ENCODE data around the gene SNRPD1. TPM values are rescaled to one million over a fixed set of nuclear protein-coding genes. Genes with fewer than 3 reads are reported as not detected.

Gene SNRPD1
- total and polyA plus RNA-seq, 2 experiments from 2014 or later: 35.7 to 700 TPM

Small RNA genes within 50 kb of the gene (microRNA-seq; reads per million reads assigned to microRNA genes)
- not detected for gene MIR320C1

Small RNA genes within 50 kb of the gene (small RNA-seq; reads per million reads assigned to genes)
- gene MIR320C1 (ENCODE audit: low replicate concordance): not detected

Other genes starting within 250 kb of the SNRPD1 start
- gene ESCO1, start 11.6 kb upstream of the SNRPD1 start, total RNA-seq (2014; rRNA removed; shearing (Covaris generic)): 56.1 and 56.8 TPM in 2 replicates
- 36.1 and 50.4 TPM in 2 replicates for gene ESCO1, start 11.6 kb upstream of the SNRPD1 start, polyA plus RNA-seq (2016; fragmentation: Nextera tagmentation; extraction: Ambion mirVana)
- gene ABHD3, start 92.5 kb downstream of the SNRPD1 start, total RNA-seq (2014; rRNA removed; shearing (Covaris generic)): 12.7 and 16.2 TPM in 2 replicates
- gene ABHD3, start 92.5 kb downstream of the SNRPD1 start, polyA plus RNA-seq (2016; fragmentation: Nextera tagmentation; extraction: Ambion mirVana): 18.7 and 19.9 TPM in 2 replicates
- 56.7 and 59.0 TPM in 2 replicates for gene MIB1, start 128.5 kb downstream of the SNRPD1 start, total RNA-seq (2014; rRNA removed; shearing (Covaris generic))
- 10.8 and 11.2 TPM in 2 replicates for gene MIB1, start 128.5 kb downstream of the SNRPD1 start, polyA plus RNA-seq (2016; fragmentation: Nextera tagmentation; extraction: Ambion mirVana)

All from GM23338 (cell line).